MM.1S (cell line): ENCODE data around the gene PSME2.

ENCODE experiments used
- DNase-seq: peaks from one replicate; pipeline ENCODE4 v3.0.0-alpha.2; 2015
- H2AFZ ChIP-seq: fragments of 300-600 bp; sonication (generic); 2 replicates; pipeline ENCODE4 v1.6.0; 2016; ENCODE audit warnings: antibody characterized with exemption, low read length
- H3F3A ChIP-seq: fragments of 300-600 bp; sonication (generic); 2 replicates; pipeline ENCODE4 v1.6.1; 2016; ENCODE audit warnings: mild to moderate bottlenecking, antibody characterized with exemption, low read length, moderate library complexity, mixed read lengths; ENCODE audit not compliant: insufficient read depth
- H3K27ac ChIP-seq: fragments of 300-600 bp; sonication (generic); 2 replicates; pipeline ENCODE4 v1.5.1; 2016; ENCODE audit warnings: mild to moderate bottlenecking, low read length
- H3K27me3 ChIP-seq: fragments of 300-600 bp; sonication (generic); replicated peaks from 2 replicates; pipeline ENCODE4 v1.6.0; 2016; ENCODE audit warnings: low read length; ENCODE audit not compliant: insufficient read depth
- H3K36me3 ChIP-seq: fragments of 300-600 bp; sonication (generic); replicated peaks from 2 replicates; pipeline ENCODE4 v1.6.1; 2016; ENCODE audit warnings: mild to moderate bottlenecking, low read length, mixed read lengths; ENCODE audit not compliant: insufficient read depth
- H3K4me1 ChIP-seq: fragments of 300-600 bp; sonication (generic); 2 replicates; pipeline ENCODE4 v1.6.1; 2016; ENCODE audit warnings: low read length, mixed read lengths
- H3K4me2 ChIP-seq: fragments of 300-600 bp; sonication (generic); 2 replicates; pipeline ENCODE4 v1.6.0; 2016; ENCODE audit warnings: low read depth, low read length
- H3K4me3 ChIP-seq: fragments of 300-600 bp; sonication (generic); 2 replicates; pipeline ENCODE4 v1.5.1; 2016; ENCODE audit warnings: low read length, mixed read lengths
- H3K79me2 ChIP-seq: fragments of 300-600 bp; sonication (generic); 2 replicates; pipeline ENCODE4 v1.6.1; 2016; ENCODE audit warnings: mixed run types, low read length, mixed read lengths
- H3K9ac ChIP-seq: fragments of 300-600 bp; sonication (generic); 2 replicates; pipeline ENCODE4 v1.6.1; 2016; ENCODE audit warnings: low read length, mixed read lengths
- H3K9me2 ChIP-seq: fragments of 300-600 bp; sonication (generic); replicated peaks from 2 replicates; pipeline ENCODE4 v1.6.1; 2016; ENCODE audit warnings: mild to moderate bottlenecking, low read length, mixed read lengths; ENCODE audit not compliant: insufficient read depth
- H3K9me3 ChIP-seq: fragments of 300-600 bp; sonication (generic); replicated peaks from 2 replicates; pipeline ENCODE4 v1.6.1; 2016; ENCODE audit warnings: mild to moderate bottlenecking, low read length, mixed read lengths; ENCODE audit not compliant: insufficient read depth
- H4K20me1 ChIP-seq: fragments of 300-600 bp; sonication (generic); 2 replicates; pipeline ENCODE4 v1.6.1; 2016; ENCODE audit warnings: mild to moderate bottlenecking, low read length, moderate library complexity, mixed read lengths; ENCODE audit not compliant: insufficient read depth
- CTCF ChIP-seq: fragments of 300-600 bp; sonication (generic); IDR thresholded peaks from 2 replicates; pipeline ENCODE4 v1.5.1; 2016; ENCODE audit warnings: antibody characterized with exemption, low read length, mixed read lengths
- EZH2 ChIP-seq: fragments of 300-600 bp; sonication (generic); optimal IDR thresholded peaks from 2 replicates; pipeline ENCODE3; 2017; ENCODE audit warnings: low read depth, mild to moderate bottlenecking, antibody characterized with exemption, low read length, mixed read lengths
- EZH2phosphoT487 ChIP-seq: fragments of 300-600 bp; sonication (generic); IDR thresholded peaks from 2 replicates; pipeline ENCODE4 v1.6.1; 2018; ENCODE audit warnings: antibody characterized with exemption, low read length

PSME2 gene

GRCh38 chr14:24179294-24179960 is 33.0 kb upstream of the PSME2 start:
- Histone ChIP-seq H3K9ac (no peak overlapping the region), H3K27ac (no peak overlapping the region), H3K4me1 (no peaks in the 10 kb centered on the region), H3K9me2 (no peaks in the 10 kb centered on the region), H3F3A (no peaks in the 10 kb centered on the region), H4K20me1 (no peaks in the 10 kb centered on the region), H3K27me3 (no peaks in the 10 kb centered on the region), H2AFZ (no peak overlapping the region), H3K9me3 (no peaks in the 10 kb centered on the region), H3K36me3 (no peaks in the 10 kb centered on the region), H3K4me2 (no peak overlapping the region), H3K4me3 (no peak overlapping the region), H3K79me2 (no peaks in the 10 kb centered on the region)
- TF ChIP-seq CTCF (no peak), EZH2 (no peak), EZH2phosphoT487 (no peak)
- DNase-seq: no peak

GRCh38 chr14:24178399-24179178 is 32.2 kb upstream of the PSME2 start:
- TF ChIP-seq EZH2phosphoT487 (no peak), EZH2 (no peak), CTCF (no peak)
- H3K4me1 ChIP-seq: no peaks in the 10 kb centered on the region
- H3K4me3 ChIP-seq: no peak overlapping the region
- H3K9me3 ChIP-seq: no peaks in the 10 kb centered on the region
- no peak overlapping the region for H3K9ac ChIP-seq
- H3K27me3 ChIP-seq: no peaks in the 10 kb centered on the region
- no peak overlapping the region for H2AFZ ChIP-seq
- no peaks in the 10 kb centered on the region for H4K20me1 ChIP-seq
- no peaks in the 10 kb centered on the region for H3F3A ChIP-seq
- H3K9me2 ChIP-seq: no peaks in the 10 kb centered on the region
- no peaks in the 10 kb centered on the region for H3K36me3 ChIP-seq
- DNase-seq: no peak
- H3K27ac ChIP-seq: no peak overlapping the region
- no peak overlapping the region for H3K4me2 ChIP-seq
- H3K79me2 ChIP-seq: no peaks in the 10 kb centered on the region

GRCh38 chr14:24177891-24178290 is 31.5 kb upstream of the PSME2 start:
- Histone ChIP-seq H3K27ac (no peak overlapping the region), H3K4me2 (no peak overlapping the region), H3K36me3 (no peaks in the 10 kb centered on the region), H3K9ac (no peak overlapping the region), H3F3A (no peaks in the 10 kb centered on the region), H2AFZ (no peak overlapping the region), H3K9me2 (no peaks in the 10 kb centered on the region), H3K27me3 (no peaks in the 10 kb centered on the region), H3K9me3 (no peaks in the 10 kb centered on the region), H4K20me1 (no peaks in the 10 kb centered on the region), H3K4me1 (no peaks in the 10 kb centered on the region), H3K4me3 (no peak overlapping the region), H3K79me2 (no peaks in the 10 kb centered on the region)
- DNase-seq: no peak
- TF ChIP-seq CTCF (no peak), EZH2phosphoT487 (no peak), EZH2 (no peak)
